GM12878 (cell line): ENCODE measurements around the gene DBN1. TPM values are rescaled to one million over a fixed set of nuclear protein-coding genes. Genes with fewer than 3 reads are reported as not detected.

Source experiments
- ATAC-seq: fragments of 200-7000 bp; cut with Tn5 transposase; 3 replicates; pipeline ENCODE4 v1.9.1; 2020; ENCODE audit warnings: mild to moderate bottlenecking, moderate library complexity
- BruUV-seq: library from RNA; stranded (reverse); fragments of 400-500 nt; replicated peaks from 2 replicates; lab custom pipeline; 2021; lab: Mats Ljungman, UMichigan
- CTCF ChIA-PET: fragments of 300-600 bp; sonication (Branson Sonifier 250); formaldehyde crosslinking; extraction: SDS; loops from one replicate; lab custom pipeline; 2021; ENCODE audit warnings: inconsistent platforms; lab: Yijun Ruan, JAX
- POLR2A ChIA-PET: fragments of 350-600 bp; formaldehyde crosslinking; extraction: SDS; loops from one replicate; lab custom pipeline; 2021; ENCODE audit warnings: inconsistent platforms; lab: Charles Lee
- RAD21 ChIA-PET: fragments of 300-600 bp; sonication (Branson Sonifier 250); formaldehyde crosslinking; loops from one replicate; lab custom pipeline; 2023; ENCODE audit warnings: antibody characterized with exemption; ENCODE audit not compliant: unreplicated experiment; lab: Charles Lee
- SMC1A ChIA-PET: fragments of 300-600 bp; sonication (Branson Sonifier 250); formaldehyde crosslinking; loops from one replicate; lab custom pipeline; 2023; ENCODE audit not compliant: unreplicated experiment, uncharacterized antibody; lab: Charles Lee
- DNase-seq: peaks from one replicate; pipeline ENCODE4 v3.0.0-alpha.2; 2011; ENCODE audit warnings: low read depth, low spot score
- FAIRE-seq: peaks from 3 replicates; lab custom pipeline; 2011; peaks lifted over from hg19 to GRCh38; lab: Jason Lieb, UNC
- H2AFZ ChIP-seq: 2 replicates; pipeline ENCODE4 v1.6.0; 2011; ENCODE audit warnings: low read depth, low read length, control low read depth; ENCODE audit not compliant: control insufficient read depth
- H3K27ac ChIP-seq: 2 replicates; pipeline ENCODE4 v1.5.1; 2011; ENCODE audit warnings: control low read depth; ENCODE audit not compliant: control insufficient read depth, insufficient read depth
- H3K27me3 ChIP-seq, 2 experiments: replicated peaks in 1 of 2; 2 replicates each; pipeline versions ENCODE4 v1.6.0 to v1.6.1; 2011; ENCODE audit warnings: low read length in 1 of 2; ENCODE audit not compliant: control insufficient read depth in 2 of 2, insufficient read depth in 2 of 2
- H3K36me3 ChIP-seq, 2 experiments: 2 replicates each; pipeline ENCODE4 v1.5.1; 2011; ENCODE audit warnings: low read length in 1 of 2; ENCODE audit not compliant: control insufficient read depth in 2 of 2, insufficient read depth in 2 of 2
- H3K4me1 ChIP-seq: 2 replicates; pipeline ENCODE4 v1.6.1; 2011; ENCODE audit warnings: mild to moderate bottlenecking, low read length, moderate library complexity, mixed read lengths; ENCODE audit not compliant: control insufficient read depth, insufficient read depth
- H3K4me2 ChIP-seq: 2 replicates; pipeline ENCODE4 v1.6.0; 2011; ENCODE audit warnings: control low read depth; ENCODE audit not compliant: control insufficient read depth, insufficient read depth
- H3K4me3 ChIP-seq: fragments of 200-600 bp; sonication (generic); 2 replicates; pipeline ENCODE4 v1.5.1; 2016
- H3K79me2 ChIP-seq: 2 replicates; pipeline ENCODE4 v1.6.0; 2011; ENCODE audit warnings: low read length; ENCODE audit not compliant: control insufficient read depth, insufficient read depth
- H3K9ac ChIP-seq: 2 replicates; pipeline ENCODE4 v1.8.0; 2011; ENCODE audit warnings: low read length, control low read depth, mixed read lengths; ENCODE audit not compliant: control insufficient read depth, insufficient read depth
- H3K9me3 ChIP-seq: replicated peaks from 3 replicates; pipeline ENCODE4 v1.5.1; 2011; ENCODE audit warnings: mild to moderate bottlenecking, low read length; ENCODE audit not compliant: control insufficient read depth, insufficient read depth
- H4K20me1 ChIP-seq: 2 replicates; pipeline ENCODE4 v1.6.0; 2011; ENCODE audit not compliant: control insufficient read depth, insufficient read depth
- BHLHE40 ChIP-seq, 2 experiments: fragments of 450-650 bp in 1 of 2; IDR thresholded peaks; 2 replicates each; pipeline ENCODE4 v1.6.1; 2011 to 2017; ENCODE audit warnings: low read depth in 2 of 2, borderline replicate concordance in 1 of 2, improper control_type of control experiment in 1 of 2, low read length in 1 of 2, mild to moderate bottlenecking in 1 of 2
- BMI1 ChIP-seq: fragments of 450-650 bp; IDR thresholded peaks from 2 replicates; pipeline ENCODE4 v1.6.1; 2016; ENCODE audit warnings: mild to moderate bottlenecking, moderate library complexity, borderline replicate concordance
- CEBPZ ChIP-seq: fragments of 150-350 bp; IDR thresholded peaks from 2 replicates; pipeline ENCODE4 v1.6.1; 2016; ENCODE audit warnings: low read depth, low read length
- CHD2 ChIP-seq: IDR thresholded peaks from 2 replicates; pipeline ENCODE4 v1.6.1; 2011; ENCODE audit warnings: low read depth, low read length, improper control_type of control experiment, borderline replicate concordance
- CTCF ChIP-seq, 3 experiments: IDR thresholded peaks in 2 of 3; conservative IDR thresholded peaks in 1 of 3; 2 replicates each; pipeline ENCODE4 v1.5.1; 2011; ENCODE audit warnings: low read depth in 3 of 3, low read length in 3 of 3, mild to moderate bottlenecking in 3 of 3, control low read depth in 2 of 3, moderate library complexity in 2 of 3, inconsistent platforms in 1 of 3, mixed read lengths in 1 of 3; ENCODE audit not compliant: control insufficient read depth in 2 of 3, insufficient read depth in 1 of 3; ENCODE audit errors: extremely low read depth in 1 of 3
- ESRRA ChIP-seq: IDR thresholded peaks from 2 replicates; pipeline ENCODE4 v1.6.1; 2012; ENCODE audit warnings: mild to moderate bottlenecking, low read length, improper control_type of control experiment
- IRF3 ChIP-seq: fragments of 450-650 bp; IDR thresholded peaks from 2 replicates; pipeline ENCODE4 v1.6.1; 2014; ENCODE audit warnings: mild to moderate bottlenecking
- POLR2AphosphoS2 ChIP-seq: IDR thresholded peaks from 2 replicates; pipeline ENCODE4 v1.6.1; 2011; ENCODE audit warnings: low read depth, mild to moderate bottlenecking, low read length, improper control_type of control experiment, moderate library complexity
- RBBP5 ChIP-seq: fragments of 200-600 bp; sonication (generic); conservative IDR thresholded peaks from 2 replicates; pipeline ENCODE4 v1.6.1; 2016
- SMARCA5 ChIP-seq: fragments of 450-650 bp; IDR thresholded peaks from 2 replicates; pipeline ENCODE4 v1.6.1; 2017; ENCODE audit warnings: mild to moderate bottlenecking
- SRF ChIP-seq, 2 experiments: IDR thresholded peaks; 2 replicates each; pipeline ENCODE4 v1.6.1; 2011; ENCODE audit warnings: low read depth in 2 of 2, low read length in 2 of 2, mild to moderate bottlenecking in 1 of 2, moderate library complexity in 1 of 2
- TCF7 ChIP-seq: IDR thresholded peaks from 2 replicates; pipeline ENCODE4 v1.6.1; 2014; ENCODE audit warnings: antibody characterized with exemption, borderline replicate concordance
- WGBS: methylation state at CpG from one replicate; pipeline ENCODE4 v1.1.6; 2016; ENCODE audit warnings: low lambda C conversion rate; ENCODE audit not compliant: insufficient replicate concordance, insufficient coverage; ENCODE audit errors: missing lambda C conversion rate; 5-methylcytosine and 5-hydroxymethylcytosine counted together
- in situ Hi-C: fragments of 300-500 bp; cut with MboI; formaldehyde crosslinking; loops from 9 replicates; pipeline ENCODE4 v1.14.3; 2018; ENCODE audit warnings: mixed read lengths
- intact Hi-C: fragments of 100-400 bp; cut with micrococcal nuclease; formaldehyde crosslinking; loops from one replicate; pipeline ENCODE4 v1.14.2; 2022; ENCODE audit not compliant: unreplicated experiment
- polyA plus RNA-seq, 11 experiments: library from polyadenylated mRNA; depleted of rRNA in 4 of 11; unstranded in 6 of 11; stranded (reverse) in 5 of 11; fragments of >200 nt; fragmentation: Nextera tagmentation in 4 of 11; fragmentation: Illumina TruSeq in 1 of 11; extraction: Ambion mirVana in 4 of 11; extraction: Trizol in 1 of 11; gene quantifications; 1 replicate in 1 of 11; 2 replicates in 10 of 11; pipeline versions ENCODE4 v1.2.1 to v1.2.3, GENCODE V29; 2011 to 2016; ENCODE audit warnings: inconsistent platforms in 2 of 11, missing spikeins in 2 of 11, low read depth in 1 of 11
- total RNA-seq, 4 experiments: library from RNA; depleted of rRNA in 3 of 4; stranded (reverse); fragments of >200 nt in 3 of 4; fragmentation: Illumina TruSeq in 1 of 4; extraction: Trizol in 1 of 4; gene quantifications; 2 replicates each; pipeline versions ENCODE4 v1.2.1 to v1.2.3, GENCODE V29; 2013 to 2021

The DBN1 gene
- total and polyA plus RNA-seq, 10 of the 15 experiments (the other 5 are each of a cell fraction or from before 2014, with no cell fraction given), result 0.18 to 81.0 (median 27.9) TPM

GRCh38 chr5:177494346-177495195, 21.1 kb upstream of the DBN1 start:
- no peak for DNase-seq
- ChIA-PET CTCF (interaction anchor here (0.6 to 4.9 kb wide), 12 partner anchors 14 to 834 kb away, joined by 3 to 36 read pairs (median 5); partner anchors contain the start of gene DOK3), RAD21 (interaction anchor here (1.3 to 2.8 kb wide), 8 partner anchors 13 to 183 kb away, joined by 3 to 17 read pairs (median 4); partner anchors contain the start of gene MXD3), POLR2A (interaction anchor here (0.8 to 4.2 kb wide), 6 partner anchors 12 to 105 kb away, joined by 3 to 18 read pairs (median 5); partner anchors contain the start of gene DOK3), SMC1A (interaction anchor here (0.8 to 2.2 kb wide), 6 partner anchors 16 to 91 kb away, joined by 3 to 11 read pairs (median 4); no protein-coding TSS in a partner anchor)
- Histone ChIP-seq H3K27me3 (no peaks in the 10 kb centered on the region; a peak in 1 of 4 replicates), H3K4me1 (peaks cover 26% of the 10 kb centered on the region), H3K9me3 (no peaks in the 10 kb centered on the region), H3K36me3 (peaks cover 0 to 6% of the 10 kb centered on the region in 2 experiments; a peak in 2 of 4 replicates), H3K79me2 (peaks cover 6% of the 10 kb centered on the region), H3K9ac (no peak overlapping the region), H3K27ac (peak overlapping the region; percentile 69), H3K4me3 (no peak overlapping the region; the same call in 1 of the 2 replicates), H3K4me2 (peak overlapping the region; percentile 90), H2AFZ (no peak overlapping the region), H4K20me1 (no peaks in the 10 kb centered on the region)
- no peak for FAIRE-seq
- in situ Hi-C loops, result no loop called here
- intact Hi-C loops, result no loop called here
- peak; percentile 53 for ATAC-seq
- BruUV-seq, result no TSS peak
- WGBS, result 70% methylated on average over 9 of the region's 11 CpGs
- TF ChIP-seq ESRRA (peak; percentile 63; the same call in 1 of the 2 replicates), CTCF (IDR thresholded peaks at IDR 0.05 in 2 of 3, conservative IDR thresholded peaks at IDR 0.05 in 1 of 3; ENCODE audit: control insufficient read depth in 2 of 3, extremely low read depth in 1 of 3, insufficient read depth in 1 of 3, low read depth in 3 of 3, low read length in 3 of 3) (0 out of 6 replicates have a peak, but pooled peaks have one; percentile 7 to 14 (median 7)), RBBP5 (no peak), POLR2AphosphoS2 (no peak), CHD2 (no peak), CEBPZ (no peak), SMARCA5 (no peak), SRF (IDR thresholded peaks at IDR 0.05; ENCODE audit: low read depth in 2 of 2, low read length in 2 of 2) (no peak), IRF3 (no peak), BMI1 (no peak), TCF7 (no peak), BHLHE40 (IDR thresholded peaks at IDR 0.05; ENCODE audit: borderline replicate concordance in 1 of 2, low read depth in 2 of 2, low read length in 1 of 2) (no peak)
